GM11168 (cell line): ENCODE data around the gene LY6G5B.

Source experiments
- in situ Hi-C: fragments of 300-500 bp; cut with MboI; formaldehyde crosslinking; loops from one replicate; pipeline ENCODE4 v1.12.0; 2022; ENCODE audit warnings: low sequenced_read_pairs; ENCODE audit not compliant: unreplicated experiment

LY6G5B gene

GRCh38 chr6:31687860-31688693 lies 18.3 kb downstream of the LY6G5B start:
- in situ Hi-C loops = loop anchor here (10.0 kb wide), 1 partner anchor 77 kb away; the partner anchor contains the start of gene SAPCD1

GRCh38 chr6:31689249-31690110 lies 19.7 kb downstream of the LY6G5B start:
- in situ Hi-C loops = loop anchor here (10.0 kb wide), 1 partner anchor 75 kb away; the partner anchor contains the start of gene SAPCD1

- in situ Hi-C loops = no loop called here
These were observed 20.7 kb downstream of the LY6G5B start for GRCh38 chr6:31690231-31691077.

GRCh38 chr6:31691078-31691463 lies 21.3 kb downstream of the LY6G5B start:
- in situ Hi-C loops = no loop called here

GRCh38 chr6:31691564-31692108 lies 21.9 kb downstream of the LY6G5B start:
- in situ Hi-C loops = no loop called here

GRCh38 chr6:31692353-31692752 lies 22.6 kb downstream of the LY6G5B start:
- in situ Hi-C loops = no loop called here

- in situ Hi-C loops = no loop called here
These were observed 23.1 kb downstream of the LY6G5B start for GRCh38 chr6:31692886-31693285.

- in situ Hi-C loops = no loop called here
These were observed 23.8 kb downstream of the LY6G5B start for GRCh38 chr6:31693535-31693934.

GRCh38 chr6:31697555-31697954 lies 27.8 kb downstream of the LY6G5B start:
- in situ Hi-C loops = no loop called here

- in situ Hi-C loops = no loop called here
These were observed 31.1 kb downstream of the LY6G5B start for GRCh38 chr6:31700740-31701401.

- in situ Hi-C loops = no loop called here
These were observed 32.1 kb downstream of the LY6G5B start for GRCh38 chr6:31701666-31702404.

GRCh38 chr6:31702405-31702818 lies 32.6 kb downstream of the LY6G5B start:
- in situ Hi-C loops = no loop called here

- in situ Hi-C loops = no loop called here
These were observed 33.3 kb downstream of the LY6G5B start, which contains the start of gene ABHD16A for GRCh38 chr6:31702819-31703716. Gene ABHD16A (minus strand): TSS chr6:31703324. CDS start chr6:31703281, 43 bp downstream.

- in situ Hi-C loops = no loop called here
These were observed 36.2 kb downstream of the LY6G5B start for GRCh38 chr6:31705931-31706330.

GRCh38 chr6:31706599-31706998 lies 36.8 kb downstream of the LY6G5B start, which contains the start of gene LY6G6F:
Gene LY6G6F (plus strand): TSS chr6:31706866. CDS start chr6:31706907, 41 bp downstream.
- in situ Hi-C loops = no loop called here

GRCh38 chr6:31707701-31708100 lies 37.9 kb downstream of the LY6G5B start:
- in situ Hi-C loops = no loop called here

- in situ Hi-C loops = no loop called here
These were observed 38.4 kb downstream of the LY6G5B start for GRCh38 chr6:31708224-31708623.
